Upper lobe of left lung (tissue), 6 donors: ENCODE measurements around the gene SLC9A9. TPM values are rescaled to one million over a fixed set of nuclear protein-coding genes. Genes with fewer than 3 reads are reported as not detected.

Experiments
- ATAC-seq, 2 donors: fragments of 200-7000 bp; cut with Tn5 transposase; one replicate each; pipeline ENCODE4 v1.9.1; 2022; ENCODE audit warnings: mild to moderate bottlenecking in 2 of 2, moderate library complexity in 2 of 2; ENCODE audit not compliant: low FRiP score in 2 of 2
- DNase-seq, 2 donors: peaks; one replicate each; pipeline ENCODE4 v3.0.0-alpha.2; 2019 to 2020
- H3K27ac ChIP-seq, 4 donors: fragments of 200-600 bp; sonication (generic); one replicate each; pipeline ENCODE4 v1.5.1; 2016 to 2019
- H3K27me3 ChIP-seq, 4 donors: fragments of 200-600 bp; sonication (generic); one replicate each; pipeline ENCODE4 v1.5.1; 2017 to 2019
- H3K36me3 ChIP-seq, 4 donors: fragments of 200-600 bp; sonication (generic); one replicate each; pipeline ENCODE4 v1.5.1; 2016 to 2019
- H3K4me1 ChIP-seq, 4 donors: fragments of 200-600 bp; sonication (generic); one replicate each; pipeline ENCODE4 v1.5.1; 2018 to 2019
- H3K4me3 ChIP-seq, 4 donors: fragments of 200-600 bp; sonication (generic); one replicate each; pipeline ENCODE4 v1.5.1; 2017 to 2019; ENCODE audit warnings: mild to moderate bottlenecking in 2 of 4, moderate library complexity in 1 of 4
- H3K9me3 ChIP-seq, 4 donors: fragments of 200-600 bp; sonication (generic); one replicate each; pipeline ENCODE4 v1.5.1; 2018 to 2019
- EP300 ChIP-seq, 4 donors: sonication (generic); formaldehyde crosslinking; IDR thresholded peaks; one replicate each; pipeline ENCODE4 v1.5.1; 2017; ENCODE audit warnings: antibody characterized with exemption in 4 of 4, control low read depth in 2 of 4
- POLR2A ChIP-seq, 4 donors: fragments of 450-650 bp; IDR thresholded peaks; one replicate each; pipeline ENCODE4 v1.5.1; 2016 to 2017; ENCODE audit warnings: antibody characterized with exemption in 4 of 4, mild to moderate bottlenecking in 2 of 4
- POLR2AphosphoS5 ChIP-seq, 2 donors: sonication (generic); formaldehyde crosslinking; IDR thresholded peaks; one replicate each; pipeline ENCODE4 v1.5.1; 2017; ENCODE audit warnings: antibody characterized with exemption in 2 of 2
- WGBS, 2 donors: methylation state at CpG; one replicate each; pipeline ENCODE4 v1.1.5; 2017 to 2018; 5-methylcytosine and 5-hydroxymethylcytosine counted together
- total RNA-seq, 6 donors: library from RNA; depleted of rRNA in 4 of 6; stranded (reverse); fragments of >200 nt in 4 of 6; gene quantifications; one replicate each; pipeline versions ENCODE4 v1.1.0 to v1.2.1, GENCODE V29; 2016 to 2021
- TF ChIP-seq, protein P1 (sequence below), 6 experiments: fragments of 450-650 bp in 4 of 6; fragments of 200-600 bp in 2 of 6; sonication (generic) in 2 of 6; IDR thresholded peaks; one replicate each; pipeline ENCODE4 v1.5.1; 2016 to 2019; ENCODE audit warnings: antibody characterized with exemption in 6 of 6
- donor health status: DM: no; HTN: no; CAD: no; lungs with moderate emphysema.
- donor health status: DM: no; HTN: yes; CAD: no; lungs with severe emphysema.

SLC9A9 gene
- total RNA-seq, 6 donors from 2014 or later, result 4.2 to 20.4 (median 8.7) TPM

DNA sequence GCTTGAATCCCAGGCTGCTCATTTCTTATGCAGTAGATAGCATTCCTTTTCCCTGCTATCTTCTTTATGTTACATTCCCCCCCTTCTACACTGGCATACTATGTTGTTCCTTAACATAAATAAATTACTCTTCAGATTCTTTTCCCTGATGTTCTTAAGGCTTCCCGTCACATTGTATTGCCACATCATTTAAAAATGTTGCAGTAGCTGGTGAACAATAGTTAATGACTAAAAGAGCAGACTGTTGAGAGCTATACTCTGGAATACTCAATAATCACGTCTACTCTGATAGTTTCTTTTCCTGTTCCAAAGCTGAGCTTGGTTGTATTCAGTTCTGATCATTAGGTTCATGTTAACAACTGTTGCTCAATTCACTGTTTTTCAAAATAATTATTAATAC, 508.8 kb downstream of the SLC9A9 start:
- no peak overlapping the region for H3K27ac ChIP-seq
- H3K4me3 ChIP-seq, result no peak overlapping the region
- H3K27me3 ChIP-seq, result no peaks in the 10 kb centered on the region
- DNase-seq, result no peak
- TF ChIP-seq, protein P1, sequence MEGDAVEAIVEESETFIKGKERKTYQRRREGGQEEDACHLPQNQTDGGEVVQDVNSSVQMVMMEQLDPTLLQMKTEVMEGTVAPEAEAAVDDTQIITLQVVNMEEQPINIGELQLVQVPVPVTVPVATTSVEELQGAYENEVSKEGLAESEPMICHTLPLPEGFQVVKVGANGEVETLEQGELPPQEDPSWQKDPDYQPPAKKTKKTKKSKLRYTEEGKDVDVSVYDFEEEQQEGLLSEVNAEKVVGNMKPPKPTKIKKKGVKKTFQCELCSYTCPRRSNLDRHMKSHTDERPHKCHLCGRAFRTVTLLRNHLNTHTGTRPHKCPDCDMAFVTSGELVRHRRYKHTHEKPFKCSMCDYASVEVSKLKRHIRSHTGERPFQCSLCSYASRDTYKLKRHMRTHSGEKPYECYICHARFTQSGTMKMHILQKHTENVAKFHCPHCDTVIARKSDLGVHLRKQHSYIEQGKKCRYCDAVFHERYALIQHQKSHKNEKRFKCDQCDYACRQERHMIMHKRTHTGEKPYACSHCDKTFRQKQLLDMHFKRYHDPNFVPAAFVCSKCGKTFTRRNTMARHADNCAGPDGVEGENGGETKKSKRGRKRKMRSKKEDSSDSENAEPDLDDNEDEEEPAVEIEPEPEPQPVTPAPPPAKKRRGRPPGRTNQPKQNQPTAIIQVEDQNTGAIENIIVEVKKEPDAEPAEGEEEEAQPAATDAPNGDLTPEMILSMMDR (IDR thresholded peaks at IDR 0.05), result no peak
- TF ChIP-seq POLR2AphosphoS5 (IDR thresholded peaks at IDR 0.05) (no peak), POLR2A (IDR thresholded peaks at IDR 0.05) (no peak), EP300 (IDR thresholded peaks at IDR 0.05) (no peak)
- WGBS, 2 donors, result 74 to 78% methylated on average over 2 of the region's 2 CpGs
- H3K36me3 ChIP-seq, result no peaks in the 10 kb centered on the region
- no peak for ATAC-seq
- H3K4me1 ChIP-seq, result no peaks in the 10 kb centered on the region
- no peaks in the 10 kb centered on the region for H3K9me3 ChIP-seq

DNA sequence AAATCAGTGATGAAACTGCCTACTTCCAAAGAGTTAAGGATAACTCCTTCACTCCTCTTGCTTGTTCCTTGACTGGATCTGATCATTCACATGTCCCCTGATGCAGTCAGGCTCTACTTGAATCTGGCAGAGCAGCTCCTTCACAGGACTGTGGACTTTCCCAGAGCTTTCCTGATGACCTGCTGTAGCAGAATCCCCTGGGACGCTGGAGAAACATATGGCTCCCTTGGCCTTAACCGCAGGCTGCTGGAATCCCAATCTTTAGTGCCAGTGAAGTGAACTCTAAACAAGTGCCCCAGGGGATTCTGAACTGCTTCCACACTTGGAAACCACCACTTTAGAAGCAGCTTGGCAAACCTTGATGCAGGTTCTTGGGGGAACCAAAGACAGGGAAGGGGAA, 510.9 kb downstream of the SLC9A9 start:
- DNase-seq (no peak), ATAC-seq (no peak)
- 82% methylated on average over 2 of the region's 2 CpGs; no CpG with 5 or more reads in 1 of the 2 donors for WGBS, 2 donors
- Histone ChIP-seq H3K4me1 (no peaks in the 10 kb centered on the region), H3K36me3 (no peaks in the 10 kb centered on the region), H3K27ac (no peak overlapping the region), H3K4me3 (no peak overlapping the region), H3K27me3 (no peaks in the 10 kb centered on the region), H3K9me3 (no peaks in the 10 kb centered on the region)
- TF ChIP-seq EP300 (IDR thresholded peaks at IDR 0.05) (no peak), POLR2AphosphoS5 (IDR thresholded peaks at IDR 0.05) (no peak), POLR2A (IDR thresholded peaks at IDR 0.05) (no peak)
- TF ChIP-seq, protein P1 (IDR thresholded peaks at IDR 0.05), result no peak

DNA sequence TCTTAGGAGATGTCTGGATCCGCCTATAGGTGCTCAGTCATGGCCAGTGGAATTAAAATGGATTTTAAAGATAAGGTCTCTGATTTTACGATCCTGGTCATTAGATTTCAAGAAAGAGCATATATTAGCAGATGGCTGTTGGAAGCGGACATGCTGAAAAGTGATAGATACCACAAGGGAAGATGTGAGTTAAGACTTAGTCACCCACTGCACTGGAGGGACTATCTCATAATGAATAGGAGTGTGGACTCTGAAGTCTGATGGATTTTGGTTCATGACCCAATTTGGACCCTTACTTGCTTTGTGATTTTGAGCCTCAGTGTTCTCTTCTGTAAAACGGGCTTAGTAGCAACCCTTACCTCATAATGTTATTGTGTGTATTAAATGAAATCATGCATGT, 514.0 kb downstream of the SLC9A9 start:
- DNase-seq, result no peak

DNA sequence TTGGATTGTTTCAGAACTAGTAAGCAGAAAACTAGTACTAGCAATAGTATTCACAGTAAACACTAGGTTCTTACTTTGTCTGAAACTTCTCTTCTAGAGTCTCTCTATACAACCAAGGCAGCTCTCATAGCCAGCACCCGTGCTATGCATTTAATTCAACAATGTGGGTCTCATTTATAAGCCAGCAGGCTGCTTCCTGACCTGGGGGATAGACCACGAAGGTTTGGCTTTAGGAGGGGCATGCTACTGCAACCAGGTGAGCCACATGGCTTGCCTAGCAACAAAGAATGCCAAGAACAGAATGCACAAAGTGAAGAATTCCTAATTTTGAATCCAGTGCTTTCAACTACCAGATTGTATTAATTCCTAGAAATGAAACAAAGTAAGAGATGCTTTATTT, 514.9 kb downstream of the SLC9A9 start:
- ATAC-seq, result no peak
- Histone ChIP-seq H3K4me1 (no peaks in the 10 kb centered on the region), H3K27ac (no peak overlapping the region), H3K4me3 (no peak overlapping the region), H3K27me3 (no peaks in the 10 kb centered on the region), H3K9me3 (no peaks in the 10 kb centered on the region), H3K36me3 (no peaks in the 10 kb centered on the region)
- WGBS, 2 donors, result 45 to 86% methylated on average over 2 of the region's 2 CpGs
- TF ChIP-seq POLR2A (IDR thresholded peaks at IDR 0.05) (no peak), POLR2AphosphoS5 (IDR thresholded peaks at IDR 0.05) (no peak), EP300 (IDR thresholded peaks at IDR 0.05) (no peak)
- TF ChIP-seq, protein P1 (IDR thresholded peaks at IDR 0.05), result no peak
- DNase-seq, result no peak

More for the DNA sequence above, 514.0 kb downstream of the SLC9A9 start:
- Histone ChIP-seq H3K4me3 (no peak overlapping the region), H3K27ac (no peak overlapping the region), H3K36me3 (no peaks in the 10 kb centered on the region), H3K9me3 (no peaks in the 10 kb centered on the region), H3K4me1 (no peaks in the 10 kb centered on the region), H3K27me3 (no peaks in the 10 kb centered on the region)
- ATAC-seq, result no peak
- no peak for TF ChIP-seq POLR2A (IDR thresholded peaks at IDR 0.05)
- 94 to 97% methylated on average over 4 of the region's 4 CpGs for WGBS, 2 donors

DNA sequence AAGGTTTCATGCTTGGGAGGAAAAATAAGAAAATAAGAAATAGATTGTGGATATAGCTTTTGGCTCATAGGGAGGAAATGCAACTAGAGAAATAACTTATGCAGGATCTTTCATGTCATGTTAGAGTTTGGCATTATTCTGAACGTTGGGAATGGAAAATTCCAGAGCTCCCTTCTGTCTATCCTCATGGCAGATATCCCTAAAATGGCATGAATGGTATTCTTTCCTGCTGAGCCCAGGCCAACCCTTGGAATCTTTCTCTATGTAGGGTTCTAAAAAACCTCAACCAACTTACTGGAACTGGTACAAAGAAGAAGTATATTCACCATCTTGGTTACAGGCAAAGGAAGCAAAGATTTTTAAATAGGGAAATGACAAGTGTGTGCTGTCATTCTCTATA, 516.2 kb downstream of the SLC9A9 start:
- no peaks in the 10 kb centered on the region for H3K36me3 ChIP-seq
- H3K27me3 ChIP-seq, result no peaks in the 10 kb centered on the region
- TF ChIP-seq EP300 (IDR thresholded peaks at IDR 0.05) (no peak), POLR2AphosphoS5 (IDR thresholded peaks at IDR 0.05) (no peak), POLR2A (IDR thresholded peaks at IDR 0.05) (no peak)
- TF ChIP-seq, protein P1 (IDR thresholded peaks at IDR 0.05), result no peak
- H3K4me3 ChIP-seq, result no peak overlapping the region
- no peak for ATAC-seq
- no peaks in the 10 kb centered on the region for H3K4me1 ChIP-seq
- WGBS, 2 donors, result 47 to 64% methylated on average over 1 of the region's 1 CpG
- H3K27ac ChIP-seq, result no peak overlapping the region
- no peak for DNase-seq
- no peaks in the 10 kb centered on the region for H3K9me3 ChIP-seq
